GM19467 (cell line): Measurements from ENCODE around the gene HAPLN2.
"Not testable (repeated sequence)": the region's sequence is repeated elsewhere in the genome, so short reads cannot be mapped to it uniquely, and the experiment has no call there.

Experiments
- ATAC-seq: cut with Tn5 transposase; IDR thresholded peaks from one replicate; pipeline ENCODE4 v1.9.1; 2021; ENCODE audit warnings: mild to moderate bottlenecking, moderate library complexity; ENCODE audit not compliant: unreplicated experiment

HAPLN2 gene

GRCh38 chr1:156618853-156619581 is at the start of gene HAPLN2:
Gene HAPLN2 (plus strand): TSS chr1:156619415. CDS start chr1:156623491, 4,076 bp downstream.
- ATAC-seq = no peak

GRCh38 chr1:156571261-156571852 is 47.9 kb upstream of the HAPLN2 start:
- no peak for ATAC-seq

- peak; percentile 67 for ATAC-seq
These were observed 47.1 kb upstream of the HAPLN2 start, which contains the start of gene IQGAP3 for GRCh38 chr1:156571919-156572662. Gene IQGAP3 (minus strand): TSS chr1:156572565. CDS start chr1:156572529, 36 bp downstream.

- no peak for ATAC-seq
These were observed 46.6 kb upstream of the HAPLN2 start for GRCh38 chr1:156572663-156573018.

- ATAC-seq = no peak
These were observed 45.1 kb upstream of the HAPLN2 start for GRCh38 chr1:156574039-156574633.

GRCh38 chr1:156577550-156577949 is 41.7 kb upstream of the HAPLN2 start:
- ATAC-seq = no peak

- no peak for ATAC-seq
These were observed 41.2 kb upstream of the HAPLN2 start for GRCh38 chr1:156578055-156578454.

- no peak for ATAC-seq
These were observed 39.7 kb upstream of the HAPLN2 start, which contains the start of gene TTC24 for GRCh38 chr1:156579472-156579871. Gene TTC24 (plus strand): TSS chr1:156579723. CDS start chr1:156581365, 1,642 bp downstream.

- ATAC-seq = no peak
These were observed 37.4 kb upstream of the HAPLN2 start for GRCh38 chr1:156581661-156582387.

- no peak for ATAC-seq
These were observed 36.7 kb upstream of the HAPLN2 start for GRCh38 chr1:156582388-156583017.

- ATAC-seq = no peak
These were observed 35.2 kb upstream of the HAPLN2 start for GRCh38 chr1:156583821-156584622.

GRCh38 chr1:156584813-156585212 is 34.4 kb upstream of the HAPLN2 start:
- ATAC-seq = no peak

- ATAC-seq = no peak
These were observed 32.9 kb upstream of the HAPLN2 start for GRCh38 chr1:156586323-156586722.

- ATAC-seq = no peak
These were observed 32.2 kb upstream of the HAPLN2 start for GRCh38 chr1:156586892-156587477.

- ATAC-seq = not testable (repeated sequence)
These were observed 31.3 kb upstream of the HAPLN2 start for GRCh38 chr1:156587927-156588326.

- no peak for ATAC-seq
These were observed 29.7 kb upstream of the HAPLN2 start for GRCh38 chr1:156589546-156589945.

- ATAC-seq = no peak
These were observed 28.7 kb upstream of the HAPLN2 start for GRCh38 chr1:156590326-156591180.

GRCh38 chr1:156591181-156591431 is 28.1 kb upstream of the HAPLN2 start:
- no peak for ATAC-seq
